ENCODE data around the gene USP49. TPM values are rescaled to one million over a fixed set of nuclear protein-coding genes. Genes with fewer than 3 reads are reported as not detected.
A peak's percentile ranks its signal among the peaks of the same experiment; 100 is the strongest.

USP49 gene
- total RNA-seq, 4 donors from 2014 or later: 2.1 to 8.6 (median 4.7) TPM

GRCh38 chr6:41801380-41801779 lies 93.8 kb downstream of the USP49 start:
- Histone ChIP-seq H3K27ac (no peak overlapping the region), H3K36me3 (peaks cover 0 to 6% (median 0%) of the 10 kb centered on the region in 3 donors), H3K9me3 (no peaks in the 10 kb centered on the region), H3K27me3 (no peaks in the 10 kb centered on the region), H3K4me1 (no peaks in the 10 kb centered on the region), H3K4me3 (no peak overlapping the region)
- no peak for DNase-seq
- TF ChIP-seq CTCF (IDR thresholded peaks at IDR 0.05) (peak in 2 of 6 experiments; percentile 10 to 25), POLR2A (IDR thresholded peaks at IDR 0.05) (no peak)

- no peak for TF ChIP-seq POLR2A (IDR thresholded peaks at IDR 0.05)
- TF ChIP-seq CTCF (IDR thresholded peaks at IDR 0.05): no peak
- no peak overlapping the region for H3K27ac ChIP-seq
- no peak overlapping the region for H3K4me3 ChIP-seq
- H3K36me3 ChIP-seq: peaks cover 0 to 6% (median 0%) of the 10 kb centered on the region in 3 donors
- H3K9me3 ChIP-seq: no peaks in the 10 kb centered on the region
- H3K27me3 ChIP-seq: no peaks in the 10 kb centered on the region
- no peak for DNase-seq
- no peaks in the 10 kb centered on the region for H3K4me1 ChIP-seq
Observed at GRCh38 chr6:41799559-41799911, 95.6 kb downstream of the USP49 start.

- no peaks in the 10 kb centered on the region for H3K4me1 ChIP-seq
- H3K36me3 ChIP-seq: peaks cover 0 to 6% (median 0%) of the 10 kb centered on the region in 3 donors
- no peak for DNase-seq
- H3K27ac ChIP-seq: no peak overlapping the region
- no peak overlapping the region for H3K4me3 ChIP-seq
- H3K9me3 ChIP-seq: no peaks in the 10 kb centered on the region
- H3K27me3 ChIP-seq: no peaks in the 10 kb centered on the region
- TF ChIP-seq CTCF (IDR thresholded peaks at IDR 0.05) (no peak), POLR2A (IDR thresholded peaks at IDR 0.05) (no peak)
Observed at GRCh38 chr6:41798901-41799558, 96.1 kb downstream of the USP49 start.

- H3K4me1 ChIP-seq: no peaks in the 10 kb centered on the region
- DNase-seq: no peak
- TF ChIP-seq POLR2A (IDR thresholded peaks at IDR 0.05): no peak
- no peak for TF ChIP-seq CTCF (IDR thresholded peaks at IDR 0.05)
- H3K27ac ChIP-seq: no peak overlapping the region
- H3K27me3 ChIP-seq: no peaks in the 10 kb centered on the region
- H3K4me3 ChIP-seq: no peak overlapping the region
- H3K9me3 ChIP-seq: no peaks in the 10 kb centered on the region
- H3K36me3 ChIP-seq: peaks cover 0 to 18% (median 0%) of the 10 kb centered on the region in 3 donors
Observed at GRCh38 chr6:41796474-41796873, 98.7 kb downstream of the USP49 start.

GRCh38 chr6:41791984-41792383 lies 103.2 kb downstream of the USP49 start:
- no peak for DNase-seq
- Histone ChIP-seq H3K36me3 (peaks cover 0 to 35% (median 0%) of the 10 kb centered on the region in 3 donors), H3K9me3 (no peaks in the 10 kb centered on the region), H3K4me3 (no peak overlapping the region), H3K27me3 (no peaks in the 10 kb centered on the region), H3K27ac (no peak overlapping the region), H3K4me1 (peaks cover 0 to 7% (median 3%) of the 10 kb centered on the region in 4 donors)
- TF ChIP-seq POLR2A (IDR thresholded peaks at IDR 0.05) (no peak), CTCF (IDR thresholded peaks at IDR 0.05) (no peak)
